Skeletal muscle satellite cell (primary cell): ENCODE data around the gene SERINC3.

Source experiments
- H3K27me3 ChIP-seq: 2 replicates; pipeline ENCODE4 v1.7.0; 2013; ENCODE audit warnings: low read length; ENCODE audit not compliant: control insufficient read depth, insufficient read depth
- H3K36me3 ChIP-seq: 2 replicates; pipeline ENCODE4 v1.7.0; 2013; ENCODE audit warnings: mild to moderate bottlenecking, control low read depth, low read length; ENCODE audit not compliant: insufficient read depth
- H3K4me1 ChIP-seq: 2 replicates; pipeline ENCODE4 v1.7.0; 2013; ENCODE audit warnings: low read length; ENCODE audit not compliant: control insufficient read depth, insufficient read depth
- H3K4me2 ChIP-seq: 2 replicates; pipeline ENCODE4 v1.7.0; 2013; ENCODE audit warnings: mild to moderate bottlenecking, low read length
- H3K4me3 ChIP-seq: 2 replicates; pipeline ENCODE4 v1.7.0; 2013; ENCODE audit warnings: low read length
- H3K9ac ChIP-seq: 2 replicates; pipeline ENCODE4 v1.7.0; 2013; ENCODE audit warnings: mild to moderate bottlenecking, low read depth, low read length, moderate library complexity
- H3K9me3 ChIP-seq: replicated peaks from 2 replicates; pipeline ENCODE4 v1.7.0; 2013; ENCODE audit warnings: mild to moderate bottlenecking, control low read depth, low read length

SERINC3 gene

DNA sequence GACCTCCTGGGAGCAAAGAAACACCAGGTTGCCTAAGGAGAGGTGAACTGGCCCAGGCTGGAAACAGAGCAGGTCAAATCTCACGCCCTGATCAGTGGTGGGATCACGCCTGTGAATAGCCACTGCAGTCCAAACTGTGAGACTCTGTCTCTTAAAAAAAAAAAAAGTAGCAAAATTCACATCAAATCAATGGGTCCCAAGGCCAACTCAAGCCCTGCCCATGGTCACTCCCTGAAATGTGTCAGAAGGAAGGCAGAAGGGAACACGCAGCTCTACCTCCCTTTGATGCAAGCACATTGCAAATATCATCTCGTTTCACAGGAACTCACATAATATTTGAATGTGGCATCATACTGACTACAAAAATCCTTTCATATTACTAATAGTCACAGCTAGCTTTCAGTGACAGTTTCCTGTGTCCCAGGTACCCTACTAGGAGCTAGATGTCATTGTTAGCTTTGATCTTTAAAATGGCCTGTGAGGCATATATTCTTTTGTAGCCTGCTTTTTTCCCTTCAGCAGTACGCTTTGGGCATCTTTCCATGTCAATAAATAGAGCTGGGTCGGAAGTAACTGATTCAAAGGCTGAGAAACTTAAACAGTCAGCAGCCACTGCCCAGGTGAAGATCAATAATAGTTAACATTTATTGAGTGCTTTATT, 60.6 kb downstream of the SERINC3 start:
- Histone ChIP-seq H3K27me3 (no peaks in the 10 kb centered on the region), H3K4me1 (peaks cover 10% of the 10 kb centered on the region), H3K4me2 (no peak overlapping the region), H3K36me3 (no peaks in the 10 kb centered on the region), H3K9ac (no peak overlapping the region), H3K4me3 (no peak overlapping the region), H3K9me3 (no peaks in the 10 kb centered on the region)

DNA sequence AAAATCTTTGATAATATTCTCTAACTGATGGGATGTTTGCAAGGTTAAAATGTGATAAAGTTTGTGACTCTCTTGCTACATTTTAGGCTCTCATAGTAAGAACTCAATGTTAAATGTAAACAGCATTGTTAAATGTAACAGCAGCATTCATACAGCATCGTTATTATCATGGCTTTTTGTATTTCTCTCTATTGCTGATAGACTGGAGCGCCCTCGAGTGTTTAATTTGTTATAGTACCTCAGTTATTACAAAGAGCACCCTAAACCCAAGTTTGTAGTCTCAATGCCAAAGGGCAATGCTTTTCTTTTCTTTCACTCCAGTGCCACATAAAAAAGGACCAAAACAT, 61.1 kb downstream of the SERINC3 start:
- Histone ChIP-seq H3K4me2 (no peak overlapping the region), H3K9ac (no peak overlapping the region), H3K36me3 (no peaks in the 10 kb centered on the region), H3K4me1 (peaks cover 10% of the 10 kb centered on the region), H3K4me3 (no peak overlapping the region), H3K27me3 (no peaks in the 10 kb centered on the region), H3K9me3 (no peaks in the 10 kb centered on the region)

DNA sequence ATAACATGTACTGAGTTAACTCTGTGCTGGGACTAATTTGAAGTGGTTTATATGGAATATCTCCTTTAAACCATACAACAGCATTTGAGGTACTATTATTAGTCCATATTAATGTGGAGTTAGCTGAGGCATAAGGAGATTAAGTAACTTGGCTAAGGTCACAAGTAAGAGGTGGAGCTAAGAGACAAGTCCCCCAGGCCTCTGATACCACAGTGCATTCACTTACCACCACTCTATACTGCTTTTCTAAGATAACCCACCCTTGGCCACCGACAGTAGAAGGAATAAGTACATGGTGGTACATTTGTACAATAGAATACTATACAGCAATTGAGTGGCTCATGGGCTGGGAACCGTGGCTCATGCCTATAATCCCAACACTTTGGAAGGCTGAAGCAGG, 62.6 kb downstream of the SERINC3 start:
- Histone ChIP-seq H3K4me1 (no peaks in the 10 kb centered on the region), H3K9me3 (no peaks in the 10 kb centered on the region), H3K36me3 (no peaks in the 10 kb centered on the region), H3K27me3 (no peaks in the 10 kb centered on the region), H3K4me2 (no peak overlapping the region), H3K4me3 (no peak overlapping the region), H3K9ac (no peak overlapping the region)

DNA sequence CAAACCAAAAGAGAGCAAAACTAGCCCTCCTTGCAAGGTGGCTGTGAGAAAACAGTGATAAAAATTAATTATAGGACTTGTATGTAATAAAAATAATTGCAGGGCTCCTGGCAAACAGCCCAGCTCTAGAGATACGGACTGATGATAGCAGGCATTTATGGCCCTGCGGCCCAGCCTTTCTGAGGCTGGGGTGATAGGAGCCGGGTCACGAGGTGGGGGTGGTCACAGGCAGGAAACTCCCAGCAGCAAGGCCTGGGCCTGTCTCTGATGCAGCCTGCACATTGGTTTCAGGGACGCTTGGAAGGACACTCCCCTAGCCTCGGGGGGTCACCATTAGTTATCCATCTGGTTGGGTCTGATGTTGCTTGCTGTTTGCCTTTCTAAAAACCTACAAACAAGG, 64.9 kb downstream of the SERINC3 start:
- no peaks in the 10 kb centered on the region for H3K4me1 ChIP-seq
- H3K4me3 ChIP-seq, result no peak overlapping the region
- no peak overlapping the region for H3K4me2 ChIP-seq
- H3K36me3 ChIP-seq, result no peaks in the 10 kb centered on the region
- no peaks in the 10 kb centered on the region for H3K9me3 ChIP-seq
- H3K9ac ChIP-seq, result no peak overlapping the region
- H3K27me3 ChIP-seq, result peaks cover 6% of the 10 kb centered on the region

DNA sequence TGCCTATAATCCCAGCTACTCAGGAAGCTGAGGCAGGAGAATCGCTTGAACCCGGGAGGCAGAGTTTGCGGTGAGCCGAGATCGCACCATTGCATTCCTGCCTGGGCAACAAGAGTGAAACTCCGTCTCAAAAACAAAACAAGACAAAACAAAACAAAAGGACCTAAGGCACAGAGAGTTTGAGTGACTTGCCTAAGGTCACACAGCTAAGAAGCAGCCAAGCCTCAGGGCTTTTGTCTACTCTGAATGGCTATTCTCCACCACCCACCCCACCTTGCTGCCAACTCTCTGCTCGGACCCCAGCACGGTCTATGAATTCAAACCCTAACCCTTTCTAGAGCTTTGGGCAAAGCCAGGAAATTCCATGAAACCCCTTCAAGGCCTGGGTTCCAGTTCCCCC, 65.3 kb downstream of the SERINC3 start:
- Histone ChIP-seq H3K9me3 (no peaks in the 10 kb centered on the region), H3K9ac (no peak overlapping the region), H3K4me2 (no peak overlapping the region), H3K4me1 (no peaks in the 10 kb centered on the region), H3K27me3 (peaks cover 9% of the 10 kb centered on the region), H3K4me3 (no peak overlapping the region), H3K36me3 (no peaks in the 10 kb centered on the region)

DNA sequence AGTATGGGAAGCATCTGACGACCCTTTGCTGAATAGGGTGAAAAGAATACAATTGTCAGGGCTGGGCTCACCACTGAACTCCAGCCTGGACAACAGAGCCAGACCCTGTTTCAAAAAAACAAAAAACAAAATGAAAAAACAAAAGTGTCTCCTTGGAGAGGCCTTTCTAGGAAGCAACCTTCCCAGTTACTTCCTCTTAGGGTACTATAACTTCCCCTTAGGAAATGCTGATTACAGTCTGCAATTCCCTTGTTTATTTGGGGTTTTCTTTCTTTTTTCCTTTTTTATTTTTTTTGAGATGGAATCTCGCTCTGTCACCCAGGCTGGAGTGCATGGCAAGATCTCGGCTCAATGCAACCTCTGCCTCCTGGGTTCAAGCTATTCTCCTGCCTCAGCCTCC, 66.7 kb downstream of the SERINC3 start:
- H3K4me2 ChIP-seq, result no peak overlapping the region
- no peaks in the 10 kb centered on the region for H3K36me3 ChIP-seq
- no peaks in the 10 kb centered on the region for H3K9me3 ChIP-seq
- H3K4me3 ChIP-seq, result no peak overlapping the region
- H3K9ac ChIP-seq, result no peak overlapping the region
- no peaks in the 10 kb centered on the region for H3K4me1 ChIP-seq
- peaks cover 20% of the 10 kb centered on the region for H3K27me3 ChIP-seq

DNA sequence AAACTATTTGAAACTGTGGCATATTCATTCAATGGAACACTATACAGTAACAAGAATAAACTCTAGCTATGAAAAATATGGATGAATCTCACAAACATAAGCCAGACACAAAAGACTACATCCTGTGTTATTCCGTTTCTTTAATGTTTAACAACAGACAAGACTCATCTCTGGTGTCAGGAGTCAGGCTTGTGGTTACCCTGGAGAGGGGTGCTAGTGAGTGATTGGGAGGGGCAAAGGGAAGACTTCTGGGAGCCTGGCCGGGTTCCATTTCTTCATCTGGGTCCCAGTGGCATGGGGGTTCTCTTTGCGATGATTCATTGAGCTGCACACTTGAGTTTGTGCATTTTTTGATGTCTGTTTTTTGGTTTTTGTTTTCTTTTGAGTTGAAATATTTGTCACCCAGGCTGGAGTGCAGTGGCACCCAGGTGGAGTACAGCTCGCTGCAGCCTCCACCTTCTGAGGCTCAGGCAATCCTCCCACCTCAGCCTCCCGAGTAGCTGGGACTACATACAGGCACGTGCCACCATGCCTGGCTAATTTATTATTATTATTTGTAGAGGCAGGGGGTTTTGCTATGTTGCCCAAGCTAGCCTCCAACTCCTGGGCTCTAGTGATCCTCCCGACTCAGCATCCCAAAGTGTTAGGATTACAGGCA, 67.4 kb downstream of the SERINC3 start:
- H3K9me3 ChIP-seq, result no peaks in the 10 kb centered on the region
- no peak overlapping the region for H3K4me2 ChIP-seq
- H3K4me1 ChIP-seq, result no peaks in the 10 kb centered on the region
- no peak overlapping the region for H3K9ac ChIP-seq
- H3K36me3 ChIP-seq, result no peaks in the 10 kb centered on the region
- peaks cover 21% of the 10 kb centered on the region for H3K27me3 ChIP-seq
- H3K4me3 ChIP-seq, result no peak overlapping the region

DNA sequence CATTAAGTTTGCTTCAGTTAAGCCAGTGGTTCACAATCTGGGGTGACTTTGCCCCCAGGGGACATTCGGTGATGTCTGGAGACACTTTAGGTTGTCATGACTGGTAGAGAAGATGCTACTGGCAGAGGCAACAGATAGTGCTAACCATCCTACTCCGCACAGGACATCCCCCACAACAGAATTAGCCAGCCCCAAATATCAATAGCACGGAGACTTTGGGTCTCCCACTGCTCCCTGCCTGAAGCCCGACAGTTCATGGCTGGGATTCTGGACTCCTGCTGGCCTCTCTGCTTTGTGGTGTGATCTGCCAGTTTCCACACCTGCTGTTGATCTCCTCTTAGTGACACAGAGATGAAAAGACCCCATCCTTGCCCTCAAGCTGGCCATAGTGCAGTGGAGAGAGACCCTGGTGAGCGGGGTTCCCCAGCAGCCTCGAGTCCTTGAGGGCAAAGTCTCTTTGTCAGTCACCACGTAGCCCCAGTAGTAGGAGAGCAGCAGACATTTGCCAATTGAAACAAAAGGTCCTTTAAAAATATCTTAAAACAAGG, 70.9 kb downstream of the SERINC3 start:
- no peaks in the 10 kb centered on the region for H3K4me1 ChIP-seq
- H3K4me3 ChIP-seq, result no peak overlapping the region
- H3K27me3 ChIP-seq, result peaks cover 35% of the 10 kb centered on the region
- H3K36me3 ChIP-seq, result no peaks in the 10 kb centered on the region
- H3K4me2 ChIP-seq, result no peak overlapping the region
- H3K9ac ChIP-seq, result no peak overlapping the region
- no peaks in the 10 kb centered on the region for H3K9me3 ChIP-seq

DNA sequence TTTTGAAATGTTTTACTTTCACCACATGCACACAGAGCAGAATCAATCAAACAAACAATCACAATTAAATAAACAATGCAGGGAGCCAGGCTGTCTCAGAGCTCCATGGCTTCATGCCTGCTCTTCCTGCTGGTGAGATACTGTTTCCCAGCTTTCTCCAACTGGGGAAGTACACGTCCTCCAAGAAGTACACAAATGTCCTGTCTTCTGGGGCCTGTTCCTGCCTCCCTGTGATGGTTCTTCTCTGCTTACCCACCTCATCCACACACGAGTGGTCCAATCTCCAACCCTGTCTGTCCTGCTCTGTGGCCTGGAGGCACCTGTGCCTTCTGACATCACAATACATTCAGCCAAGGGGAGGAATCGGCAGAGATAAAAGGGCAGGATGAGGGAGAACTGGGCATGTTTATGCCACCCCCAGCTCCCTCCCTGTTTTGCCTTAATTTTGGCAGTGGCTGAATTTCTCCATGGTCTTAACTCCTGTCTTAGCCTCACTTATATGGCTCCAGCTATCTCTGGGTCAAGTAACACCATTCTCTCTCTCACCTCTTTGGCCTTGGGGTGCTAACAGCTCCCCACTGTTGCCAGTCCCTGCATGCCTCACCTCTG, 71.5 kb downstream of the SERINC3 start:
- no peak overlapping the region for H3K9ac ChIP-seq
- H3K9me3 ChIP-seq, result no peaks in the 10 kb centered on the region
- no peaks in the 10 kb centered on the region for H3K36me3 ChIP-seq
- H3K4me3 ChIP-seq, result no peak overlapping the region
- H3K27me3 ChIP-seq, result peaks cover 39% of the 10 kb centered on the region
- H3K4me2 ChIP-seq, result no peak overlapping the region
- H3K4me1 ChIP-seq, result no peaks in the 10 kb centered on the region

DNA sequence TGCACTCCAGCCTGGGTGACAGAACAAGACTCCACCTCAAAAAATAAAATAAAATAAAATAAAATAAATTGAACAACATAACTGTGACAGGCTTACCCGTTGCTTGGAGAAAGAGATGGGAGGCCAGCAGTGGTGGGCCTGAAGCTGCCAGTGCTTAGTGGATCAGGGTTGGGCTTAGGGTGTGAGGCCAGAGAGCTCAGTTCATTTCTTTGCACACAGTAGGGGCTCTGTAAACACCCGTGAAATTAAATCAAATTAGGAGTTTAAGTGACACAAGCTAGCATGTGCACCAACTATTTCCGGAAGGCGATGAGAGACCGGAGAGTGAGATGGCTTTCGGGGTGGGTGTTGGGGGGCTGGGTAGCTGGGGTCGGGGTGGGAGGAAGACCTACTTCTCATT, 72.0 kb downstream of the SERINC3 start:
- Histone ChIP-seq H3K4me2 (no peak overlapping the region), H3K9me3 (no peaks in the 10 kb centered on the region), H3K27me3 (peaks cover 40% of the 10 kb centered on the region), H3K9ac (no peak overlapping the region), H3K4me1 (no peaks in the 10 kb centered on the region), H3K36me3 (no peaks in the 10 kb centered on the region), H3K4me3 (no peak overlapping the region)

DNA sequence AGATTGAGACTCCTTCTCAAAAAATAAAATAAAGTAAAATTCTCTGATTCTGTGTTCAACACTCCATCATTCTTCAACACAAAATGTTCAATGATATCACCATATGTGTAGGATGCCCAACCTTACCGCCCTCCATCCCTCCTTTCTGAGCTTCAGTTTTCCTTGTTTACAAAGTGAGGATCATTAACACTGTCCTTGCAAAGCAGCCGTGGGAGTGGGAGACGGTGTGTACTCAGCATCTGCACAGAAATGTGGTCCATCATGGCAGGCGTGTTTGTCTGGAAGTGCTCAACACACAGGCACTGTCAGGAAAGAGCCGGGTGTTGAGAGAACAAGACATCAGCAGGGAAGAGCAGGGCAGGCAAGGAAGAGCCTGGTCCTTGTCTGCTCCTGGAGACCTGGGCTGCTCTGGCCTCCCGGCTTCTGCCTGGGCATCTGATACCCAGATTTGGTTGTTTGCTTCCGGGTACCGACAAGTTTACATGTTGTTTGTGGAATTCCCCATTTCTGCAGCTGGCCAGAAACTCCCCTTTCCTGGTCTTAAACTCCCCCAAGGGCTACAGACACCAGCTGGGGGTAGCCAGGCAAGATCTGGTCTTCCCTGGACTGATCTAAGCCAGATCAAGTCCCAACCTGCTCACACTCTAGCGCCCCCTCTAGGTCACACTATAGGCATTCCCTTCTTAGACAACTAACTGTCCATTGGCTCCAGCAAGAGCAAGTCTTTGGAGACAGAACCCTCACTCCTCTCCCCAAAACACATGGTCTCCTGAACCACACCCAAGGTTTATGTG, 72.9 kb downstream of the SERINC3 start:
- H3K36me3 ChIP-seq, result no peaks in the 10 kb centered on the region
- H3K27me3 ChIP-seq, result peaks cover 42% of the 10 kb centered on the region
- no peaks in the 10 kb centered on the region for H3K4me1 ChIP-seq
- no peak overlapping the region for H3K4me2 ChIP-seq
- no peak overlapping the region for H3K4me3 ChIP-seq
- H3K9ac ChIP-seq, result no peak overlapping the region
- H3K9me3 ChIP-seq, result no peaks in the 10 kb centered on the region
